HepG2 (cell line): ENCODE data around the gene RTP2. TPM values are rescaled to one million over a fixed set of nuclear protein-coding genes. Genes with fewer than 3 reads are reported as not detected.

Experiments used
- ARID2 ChIP-seq: sonication (generic); formaldehyde crosslinking; IDR thresholded peaks from 2 replicates; pipeline ENCODE4 v1.8.1; 2022; ENCODE audit warnings: mild to moderate bottlenecking, missing genetic modification reagents, borderline replicate concordance
- EZH2 ChIP-seq: conservative IDR thresholded peaks from 2 replicates; pipeline ENCODE4 v1.6.1; 2012; ENCODE audit warnings: mild to moderate bottlenecking, low read depth, low read length, moderate library complexity
- REL ChIP-seq: sonication (generic); formaldehyde crosslinking; conservative IDR thresholded peaks from 2 replicates; pipeline ENCODE4 v1.8.0; 2022; ENCODE audit warnings: mild to moderate bottlenecking, missing genetic modification reagents, moderate library complexity
- RFX5 ChIP-seq: IDR thresholded peaks from 2 replicates; pipeline ENCODE4 v1.6.1; 2011; ENCODE audit warnings: low read depth, low read length, improper control_type of control experiment
- SOX5 ChIP-seq: IDR thresholded peaks from 2 replicates; pipeline ENCODE4 v1.6.1; 2016; ENCODE audit warnings: borderline replicate concordance
- SSRP1 ChIP-seq: IDR thresholded peaks from 2 replicates; pipeline ENCODE4 v1.6.1; 2016; ENCODE audit warnings: control low read depth
- ZNF224 ChIP-seq: sonication (generic); formaldehyde crosslinking; IDR thresholded peaks from 2 replicates; pipeline ENCODE4 v1.5.0; 2020; ENCODE audit warnings: mild to moderate bottlenecking, missing genetic modification reagents
- ZNF329 ChIP-seq: sonication (generic); formaldehyde crosslinking; IDR thresholded peaks from 2 replicates; pipeline ENCODE4 v1.9.0; 2021; ENCODE audit warnings: low read depth, mild to moderate bottlenecking, missing genetic modification reagents
- ZNF530 ChIP-seq: sonication (generic); formaldehyde crosslinking; IDR thresholded peaks from 2 replicates; pipeline ENCODE4 v1.5.0; 2020; ENCODE audit warnings: low read depth, mild to moderate bottlenecking, missing genetic modification reagents
- ZNF605 ChIP-seq: sonication (generic); formaldehyde crosslinking; IDR thresholded peaks from 2 replicates; pipeline ENCODE4 v1.8.0; 2022; ENCODE audit warnings: mild to moderate bottlenecking, missing genetic modification reagents
- polyA plus RNA-seq, 8 experiments: library from polyadenylated mRNA; depleted of rRNA in 3 of 8; stranded (reverse) in 7 of 8; unstranded in 1 of 8; fragments of >200 nt; fragmentation: Illumina TruSeq in 4 of 8; extraction: Trizol in 4 of 8; gene quantifications; 2 replicates each; pipeline versions ENCODE4 v1.2.1 to v1.2.3, GENCODE V29; 2011 to 2016; ENCODE audit warnings: low read depth in 4 of 8, missing spikeins in 1 of 8, mixed read lengths in 1 of 8; ENCODE audit not compliant: insufficient read depth in 1 of 8
- total RNA-seq, 5 experiments: library from RNA; depleted of rRNA; stranded (reverse); fragments of >200 nt; fragmentation: Illumina TruSeq; extraction: Trizol; gene quantifications; 2 replicates each; pipeline ENCODE4 v1.2.3, GENCODE V29; 2016; ENCODE audit warnings: low read depth in 1 of 5
- TF ChIP-seq, protein P1 (sequence below): sonication (generic); formaldehyde crosslinking; conservative IDR thresholded peaks from 2 replicates; pipeline ENCODE4 v1.8.0; 2022; ENCODE audit warnings: low read depth, missing genetic modification reagents
- TF ChIP-seq, protein P2 (sequence below): sonication (generic); formaldehyde crosslinking; IDR thresholded peaks from 2 replicates; pipeline ENCODE4 v1.4.0; 2020; ENCODE audit warnings: low read depth, mild to moderate bottlenecking, missing genetic modification reagents
- TF ChIP-seq, protein P3 (sequence below): sonication (generic); formaldehyde crosslinking; IDR thresholded peaks from 2 replicates; pipeline ENCODE4 v1.4.0; 2020; ENCODE audit warnings: low read depth, mild to moderate bottlenecking, missing genetic modification reagents
- TF ChIP-seq, protein P4 (sequence below): sonication (generic); formaldehyde crosslinking; IDR thresholded peaks from 2 replicates; pipeline ENCODE4 v1.4.0; 2020; ENCODE audit warnings: missing genetic modification reagents
- TF ChIP-seq, protein P5 (sequence below): IDR thresholded peaks from 2 replicates; pipeline ENCODE4 v1.6.1; 2018; ENCODE audit warnings: missing genetic modification reagents, mild to moderate bottlenecking, missing compliant biosample characterization
- TF ChIP-seq, protein P6 (sequence below): sonication (generic); formaldehyde crosslinking; IDR thresholded peaks from 2 replicates; pipeline ENCODE4 v1.4.0; 2020; ENCODE audit warnings: missing genetic modification reagents, borderline replicate concordance

Gene RTP2
- total and polyA plus RNA-seq, 2 of the 13 experiments (the other 11 are each of a cell fraction or from before 2014, with no cell fraction given) = not detected

DNA sequence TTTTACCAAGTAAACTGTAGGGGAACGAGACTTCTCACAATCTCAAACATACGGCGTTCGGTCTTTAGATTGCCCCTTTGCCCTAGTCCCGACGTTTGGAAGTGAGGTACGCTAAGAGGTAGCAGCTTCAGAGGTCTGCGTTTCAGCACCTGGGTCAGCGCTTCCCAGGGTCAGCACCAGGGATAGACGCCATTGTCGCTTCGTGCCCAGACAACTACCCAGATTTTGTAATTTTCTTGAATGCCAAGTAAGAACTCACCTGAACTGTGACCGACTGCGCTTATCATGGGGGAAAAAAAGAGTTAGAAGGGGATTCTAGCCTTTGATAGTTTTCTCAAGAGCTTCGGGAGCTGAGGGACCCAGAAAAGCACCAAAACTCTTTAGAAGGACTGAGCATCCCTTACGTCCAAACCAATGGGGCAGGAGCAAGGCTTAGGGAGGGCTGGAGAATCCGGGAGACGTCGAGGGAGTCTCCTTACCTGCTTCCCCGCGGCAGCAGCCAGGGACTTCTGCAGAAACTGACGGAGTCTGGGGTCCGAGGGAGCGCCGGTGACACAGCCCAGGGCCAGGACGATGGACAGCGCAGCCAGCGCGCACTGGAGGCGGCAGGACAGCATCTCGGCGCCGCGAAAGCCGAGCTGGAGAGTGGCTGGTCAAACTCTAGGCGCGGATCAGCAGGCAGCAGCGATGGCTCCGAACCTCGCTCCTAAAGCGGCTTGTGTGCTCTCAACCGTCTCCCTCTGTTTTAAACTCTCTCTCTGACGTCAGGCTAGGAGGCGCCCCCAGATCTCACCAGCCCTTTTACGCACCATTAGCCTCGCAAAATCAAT, 32.5 kb downstream of the RTP2 start, which contains the start of gene SST (continued):
- TF ChIP-seq REL (CRISPR knock-in tag) (no peak), ZNF605 (peak; percentile 65; the same call in 1 of the 2 replicates), ZNF329 (peak; percentile 94), EZH2 (no peak), ZNF224 (CRISPR knock-in tag) (peak; percentile 54; the same call in 1 of the 2 replicates), RFX5 (no peak), SSRP1 (CRISPR knock-in tag) (no peak), ARID2 (CRISPR knock-in tag) (0 out of 2 replicates have a peak, but pooled peaks have one; percentile 51), SOX5 (CRISPR knock-in tag) (peak; percentile 63; the same call in 1 of the 2 replicates), ZNF530 (CRISPR knock-in tag) (peak; percentile 97)
- TF ChIP-seq, protein P1, sequence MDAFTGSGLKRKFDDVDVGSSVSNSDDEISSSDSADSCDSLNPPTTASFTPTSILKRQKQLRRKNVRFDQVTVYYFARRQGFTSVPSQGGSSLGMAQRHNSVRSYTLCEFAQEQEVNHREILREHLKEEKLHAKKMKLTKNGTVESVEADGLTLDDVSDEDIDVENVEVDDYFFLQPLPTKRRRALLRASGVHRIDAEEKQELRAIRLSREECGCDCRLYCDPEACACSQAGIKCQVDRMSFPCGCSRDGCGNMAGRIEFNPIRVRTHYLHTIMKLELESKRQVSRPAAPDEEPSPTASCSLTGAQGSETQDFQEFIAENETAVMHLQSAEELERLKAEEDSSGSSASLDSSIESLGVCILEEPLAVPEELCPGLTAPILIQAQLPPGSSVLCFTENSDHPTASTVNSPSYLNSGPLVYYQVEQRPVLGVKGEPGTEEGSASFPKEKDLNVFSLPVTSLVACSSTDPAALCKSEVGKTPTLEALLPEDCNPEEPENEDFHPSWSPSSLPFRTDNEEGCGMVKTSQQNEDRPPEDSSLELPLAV = no peak
- TF ChIP-seq, protein P2, sequence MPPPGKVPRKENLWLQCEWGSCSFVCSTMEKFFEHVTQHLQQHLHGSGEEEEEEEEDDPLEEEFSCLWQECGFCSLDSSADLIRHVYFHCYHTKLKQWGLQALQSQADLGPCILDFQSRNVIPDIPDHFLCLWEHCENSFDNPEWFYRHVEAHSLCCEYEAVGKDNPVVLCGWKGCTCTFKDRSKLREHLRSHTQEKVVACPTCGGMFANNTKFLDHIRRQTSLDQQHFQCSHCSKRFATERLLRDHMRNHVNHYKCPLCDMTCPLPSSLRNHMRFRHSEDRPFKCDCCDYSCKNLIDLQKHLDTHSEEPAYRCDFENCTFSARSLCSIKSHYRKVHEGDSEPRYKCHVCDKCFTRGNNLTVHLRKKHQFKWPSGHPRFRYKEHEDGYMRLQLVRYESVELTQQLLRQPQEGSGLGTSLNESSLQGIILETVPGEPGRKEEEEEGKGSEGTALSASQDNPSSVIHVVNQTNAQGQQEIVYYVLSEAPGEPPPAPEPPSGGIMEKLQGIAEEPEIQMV (CRISPR knock-in tag) = peak; percentile 72; the same call in 1 of the 2 replicates
- TF ChIP-seq, protein P3, sequence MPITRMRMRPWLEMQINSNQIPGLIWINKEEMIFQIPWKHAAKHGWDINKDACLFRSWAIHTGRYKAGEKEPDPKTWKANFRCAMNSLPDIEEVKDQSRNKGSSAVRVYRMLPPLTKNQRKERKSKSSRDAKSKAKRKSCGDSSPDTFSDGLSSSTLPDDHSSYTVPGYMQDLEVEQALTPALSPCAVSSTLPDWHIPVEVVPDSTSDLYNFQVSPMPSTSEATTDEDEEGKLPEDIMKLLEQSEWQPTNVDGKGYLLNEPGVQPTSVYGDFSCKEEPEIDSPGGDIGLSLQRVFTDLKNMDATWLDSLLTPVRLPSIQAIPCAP = no peak
- TF ChIP-seq, protein P4, sequence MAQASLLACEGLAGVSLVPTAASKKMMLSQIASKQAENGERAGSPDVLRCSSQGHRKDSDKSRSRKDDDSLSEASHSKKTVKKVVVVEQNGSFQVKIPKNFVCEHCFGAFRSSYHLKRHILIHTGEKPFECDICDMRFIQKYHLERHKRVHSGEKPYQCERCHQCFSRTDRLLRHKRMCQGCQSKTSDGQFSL (CRISPR knock-in tag) = peak; percentile 55; the same call in 1 of the 2 replicates
- TF ChIP-seq, protein P5, sequence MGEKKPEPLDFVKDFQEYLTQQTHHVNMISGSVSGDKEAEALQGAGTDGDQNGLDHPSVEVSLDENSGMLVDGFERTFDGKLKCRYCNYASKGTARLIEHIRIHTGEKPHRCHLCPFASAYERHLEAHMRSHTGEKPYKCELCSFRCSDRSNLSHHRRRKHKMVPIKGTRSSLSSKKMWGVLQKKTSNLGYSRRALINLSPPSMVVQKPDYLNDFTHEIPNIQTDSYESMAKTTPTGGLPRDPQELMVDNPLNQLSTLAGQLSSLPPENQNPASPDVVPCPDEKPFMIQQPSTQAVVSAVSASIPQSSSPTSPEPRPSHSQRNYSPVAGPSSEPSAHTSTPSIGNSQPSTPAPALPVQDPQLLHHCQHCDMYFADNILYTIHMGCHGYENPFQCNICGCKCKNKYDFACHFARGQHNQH (CRISPR knock-in tag) = peak; percentile 95; the same call in 1 of the 2 replicates
- TF ChIP-seq, protein P6, sequence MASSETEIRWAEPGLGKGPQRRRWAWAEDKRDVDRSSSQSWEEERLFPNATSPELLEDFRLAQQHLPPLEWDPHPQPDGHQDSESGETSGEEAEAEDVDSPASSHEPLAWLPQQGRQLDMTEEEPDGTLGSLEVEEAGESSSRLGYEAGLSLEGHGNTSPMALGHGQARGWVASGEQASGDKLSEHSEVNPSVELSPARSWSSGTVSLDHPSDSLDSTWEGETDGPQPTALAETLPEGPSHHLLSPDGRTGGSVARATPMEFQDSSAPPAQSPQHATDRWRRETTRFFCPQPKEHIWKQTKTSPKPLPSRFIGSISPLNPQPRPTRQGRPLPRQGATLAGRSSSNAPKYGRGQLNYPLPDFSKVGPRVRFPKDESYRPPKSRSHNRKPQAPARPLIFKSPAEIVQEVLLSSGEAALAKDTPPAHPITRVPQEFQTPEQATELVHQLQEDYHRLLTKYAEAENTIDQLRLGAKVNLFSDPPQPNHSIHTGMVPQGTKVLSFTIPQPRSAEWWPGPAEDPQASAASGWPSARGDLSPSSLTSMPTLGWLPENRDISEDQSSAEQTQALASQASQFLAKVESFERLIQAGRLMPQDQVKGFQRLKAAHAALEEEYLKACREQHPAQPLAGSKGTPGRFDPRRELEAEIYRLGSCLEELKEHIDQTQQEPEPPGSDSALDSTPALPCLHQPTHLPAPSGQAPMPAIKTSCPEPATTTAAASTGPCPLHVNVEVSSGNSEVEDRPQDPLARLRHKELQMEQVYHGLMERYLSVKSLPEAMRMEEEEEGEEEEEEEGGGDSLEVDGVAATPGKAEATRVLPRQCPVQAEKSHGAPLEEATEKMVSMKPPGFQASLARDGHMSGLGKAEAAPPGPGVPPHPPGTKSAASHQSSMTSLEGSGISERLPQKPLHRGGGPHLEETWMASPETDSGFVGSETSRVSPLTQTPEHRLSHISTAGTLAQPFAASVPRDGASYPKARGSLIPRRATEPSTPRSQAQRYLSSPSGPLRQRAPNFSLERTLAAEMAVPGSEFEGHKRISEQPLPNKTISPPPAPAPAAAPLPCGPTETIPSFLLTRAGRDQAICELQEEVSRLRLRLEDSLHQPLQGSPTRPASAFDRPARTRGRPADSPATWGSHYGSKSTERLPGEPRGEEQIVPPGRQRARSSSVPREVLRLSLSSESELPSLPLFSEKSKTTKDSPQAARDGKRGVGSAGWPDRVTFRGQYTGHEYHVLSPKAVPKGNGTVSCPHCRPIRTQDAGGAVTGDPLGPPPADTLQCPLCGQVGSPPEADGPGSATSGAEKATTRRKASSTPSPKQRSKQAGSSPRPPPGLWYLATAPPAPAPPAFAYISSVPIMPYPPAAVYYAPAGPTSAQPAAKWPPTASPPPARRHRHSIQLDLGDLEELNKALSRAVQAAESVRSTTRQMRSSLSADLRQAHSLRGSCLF (CRISPR knock-in tag) = peak; percentile 99
